Brain microvascular endothelial cell (primary cell): ENCODE measurements around the gene ADK.

ENCODE experiments used
- DNase-seq: peaks from one replicate; pipeline ENCODE4 v3.0.0-alpha.2; 2020
- H3K27ac ChIP-seq: fragments of 250-450 bp; sonication (Bioruptor Pico); 2 replicates; pipeline ENCODE4 v1.5.1; 2020; ENCODE audit warnings: mild to moderate bottlenecking, moderate library complexity
- H3K27me3 ChIP-seq: fragments of 250-450 bp; sonication (Bioruptor Pico); replicated peaks from 2 replicates; pipeline ENCODE4 v1.5.1; 2020; ENCODE audit warnings: mild to moderate bottlenecking
- H3K36me3 ChIP-seq: fragments of 250-450 bp; sonication (Bioruptor Pico); replicated peaks from 2 replicates; pipeline ENCODE4 v1.5.1; 2020; ENCODE audit warnings: mild to moderate bottlenecking
- H3K4me3 ChIP-seq: 2 replicates; pipeline ENCODE4 v1.5.1; 2011; ENCODE audit warnings: low read depth, mild to moderate bottlenecking, control low read depth, low read length, moderate library complexity
- CTCF ChIP-seq: IDR thresholded peaks from 2 replicates; pipeline ENCODE4 v1.5.1; 2011; ENCODE audit warnings: low read depth, mild to moderate bottlenecking, moderate library complexity, low read length, control low read depth, inconsistent platforms; ENCODE audit errors: missing control alignments
- in situ Hi-C: cut with HindIII; loops from 2 replicates; pipeline ENCODE4 v1.10.0; 2017; ENCODE audit warnings: low sequenced_read_pairs, low pct_ligation_motif_present

Gene ADK

GRCh38 chr10:74642901-74643595, 492.0 kb downstream of the ADK start:
- no peak for DNase-seq
- Histone ChIP-seq H3K4me3 (no peak overlapping the region), H3K36me3 (no peaks in the 10 kb centered on the region), H3K27ac (no peak overlapping the region), H3K27me3 (no peaks in the 10 kb centered on the region)
- no peak for TF ChIP-seq CTCF
- in situ Hi-C loops = no loop called here

- TF ChIP-seq CTCF = no peak
- in situ Hi-C loops = no loop called here
- DNase-seq = no peak
- no peaks in the 10 kb centered on the region for H3K27me3 ChIP-seq
- H3K27ac ChIP-seq = no peak overlapping the region
- H3K36me3 ChIP-seq = no peaks in the 10 kb centered on the region
- H3K4me3 ChIP-seq = no peak overlapping the region
Observed at GRCh38 chr10:74643596-74643975, 492.6 kb downstream of the ADK start.

GRCh38 chr10:74644738-74645137, 493.7 kb downstream of the ADK start:
- Histone ChIP-seq H3K27me3 (no peaks in the 10 kb centered on the region), H3K27ac (no peak overlapping the region), H3K4me3 (no peak overlapping the region), H3K36me3 (no peaks in the 10 kb centered on the region)
- in situ Hi-C loops = no loop called here
- no peak for TF ChIP-seq CTCF
- no peak for DNase-seq

- TF ChIP-seq CTCF = no peak
- in situ Hi-C loops = no loop called here
- no peak for DNase-seq
Observed at GRCh38 chr10:74645692-74646091, 494.7 kb downstream of the ADK start.

GRCh38 chr10:74650613-74651012, 499.6 kb downstream of the ADK start:
- H3K4me3 ChIP-seq = no peak overlapping the region
- no peaks in the 10 kb centered on the region for H3K27me3 ChIP-seq
- in situ Hi-C loops = no loop called here
- H3K36me3 ChIP-seq = no peaks in the 10 kb centered on the region
- H3K27ac ChIP-seq = no peak overlapping the region
- TF ChIP-seq CTCF = no peak
- DNase-seq = no peak

More at GRCh38 chr10:74645692-74646091, 494.7 kb downstream of the ADK start:
- Histone ChIP-seq H3K27ac (no peak overlapping the region), H3K27me3 (no peaks in the 10 kb centered on the region), H3K4me3 (no peak overlapping the region), H3K36me3 (no peaks in the 10 kb centered on the region)

- in situ Hi-C loops = no loop called here
- Histone ChIP-seq H3K27me3 (no peaks in the 10 kb centered on the region), H3K36me3 (no peaks in the 10 kb centered on the region), H3K27ac (no peak overlapping the region), H3K4me3 (no peak overlapping the region)
- TF ChIP-seq CTCF = no peak
- no peak for DNase-seq
Observed at GRCh38 chr10:74651565-74651964, 500.5 kb downstream of the ADK start.
